ENCODE results near the gene SLCO3A1. TPM values are rescaled to one million over a fixed set of nuclear protein-coding genes. Genes with fewer than 3 reads are reported as not detected.

The SLCO3A1 gene
- total RNA-seq, 3 donors from 2014 or later: 13.4 to 23.8 (median 14.3) TPM

- TF ChIP-seq CTCF (IDR thresholded peaks at IDR 0.05): no peak
- intact Hi-C loops (cut with DNase I, micrococcal nuclease): loop anchor here in 1 of 2 donors (10.0 kb wide), 1 partner anchor 230 kb away; no protein-coding TSS in a partner anchor
Measured at GRCh38 chr15:91844928-91845327, 8.6 kb upstream of the SLCO3A1 start.

GRCh38 chr15:91845720-91846119 is 7.8 kb upstream of the SLCO3A1 start:
- H3K4me3 ChIP-seq: no peak overlapping the region
- no peaks in the 10 kb centered on the region for H3K9me3 ChIP-seq
- no peak for TF ChIP-seq CTCF (IDR thresholded peaks at IDR 0.05)
- no peaks in the 10 kb centered on the region for H3K36me3 ChIP-seq (ENCODE audit: low read depth)
- DNase-seq (no peak), ATAC-seq (no peak)
- intact Hi-C loops (cut with DNase I, micrococcal nuclease): loop anchor here in 1 of 2 donors (10.0 kb wide), 1 partner anchor 229 kb away; no protein-coding TSS in a partner anchor
- H3K4me1 ChIP-seq (ENCODE audit: low read depth): no peaks in the 10 kb centered on the region

More at GRCh38 chr15:91844928-91845327, 8.6 kb upstream of the SLCO3A1 start:
- no peaks in the 10 kb centered on the region for H3K36me3 ChIP-seq (ENCODE audit: low read depth)
- H3K9me3 ChIP-seq: no peaks in the 10 kb centered on the region
- DNase-seq (no peak), ATAC-seq (no peak)
- H3K4me3 ChIP-seq: no peak overlapping the region
- no peaks in the 10 kb centered on the region for H3K4me1 ChIP-seq (ENCODE audit: low read depth)

- intact Hi-C loops (cut with DNase I, micrococcal nuclease): loop anchor here in 1 of 2 donors (10.0 kb wide), 1 partner anchor 226 kb away; no protein-coding TSS in a partner anchor
- no peak for TF ChIP-seq CTCF (IDR thresholded peaks at IDR 0.05)
- Histone ChIP-seq H3K4me3 (no peak overlapping the region), H3K4me1 (ENCODE audit: low read depth) (peaks cover 12% of the 10 kb centered on the region), H3K36me3 (ENCODE audit: low read depth) (no peaks in the 10 kb centered on the region), H3K9me3 (no peaks in the 10 kb centered on the region)
- DNase-seq (no peak), ATAC-seq (no peak)
Measured at GRCh38 chr15:91849180-91849579, 4.3 kb upstream of the SLCO3A1 start.

GRCh38 chr15:91849749-91850161 is 3.8 kb upstream of the SLCO3A1 start:
- peaks cover 16% of the 10 kb centered on the region for H3K4me1 ChIP-seq (ENCODE audit: low read depth)
- no peaks in the 10 kb centered on the region for H3K36me3 ChIP-seq (ENCODE audit: low read depth)
- H3K4me3 ChIP-seq: no peak overlapping the region
- no peak for DNase-seq
- no peaks in the 10 kb centered on the region for H3K9me3 ChIP-seq
- TF ChIP-seq CTCF (IDR thresholded peaks at IDR 0.05): peak; percentile 16
- intact Hi-C loops (cut with DNase I, micrococcal nuclease): loop anchor here (5.0 to 10.0 kb wide), 4 partner anchors 105 to 547 kb away; no protein-coding TSS in a partner anchor
- ATAC-seq: no peak

- peak overlapping the region; percentile 56 for H3K4me3 ChIP-seq
- peak; percentile 68 for TF ChIP-seq CTCF (IDR thresholded peaks at IDR 0.05)
- intact Hi-C loops (cut with DNase I, micrococcal nuclease): loop anchor here (5.0 to 10.0 kb wide), 4 partner anchors 102 to 551 kb away; no protein-coding TSS in a partner anchor
- ATAC-seq (peak; percentile 82), DNase-seq (peak; percentile 70 to 86 (median 83))
- no peaks in the 10 kb centered on the region for H3K36me3 ChIP-seq (ENCODE audit: low read depth)
- peaks cover 29% of the 10 kb centered on the region for H3K4me1 ChIP-seq (ENCODE audit: low read depth)
- no peaks in the 10 kb centered on the region for H3K9me3 ChIP-seq
Measured at GRCh38 chr15:91852741-91853510, 582 bp upstream of the SLCO3A1 start.

All from mucosa of descending colon (tissue), 3 donors.